ENCODE results near the gene MRPL36. TPM values are rescaled to one million over a fixed set of nuclear protein-coding genes. Genes with fewer than 3 reads are reported as not detected.
A peak's percentile ranks its signal among the peaks of the same experiment; 100 is the strongest.

MRPL36 gene
- total and polyA plus RNA-seq, 2 experiments from 2014 or later = 73.9 to 195 TPM

DNA sequence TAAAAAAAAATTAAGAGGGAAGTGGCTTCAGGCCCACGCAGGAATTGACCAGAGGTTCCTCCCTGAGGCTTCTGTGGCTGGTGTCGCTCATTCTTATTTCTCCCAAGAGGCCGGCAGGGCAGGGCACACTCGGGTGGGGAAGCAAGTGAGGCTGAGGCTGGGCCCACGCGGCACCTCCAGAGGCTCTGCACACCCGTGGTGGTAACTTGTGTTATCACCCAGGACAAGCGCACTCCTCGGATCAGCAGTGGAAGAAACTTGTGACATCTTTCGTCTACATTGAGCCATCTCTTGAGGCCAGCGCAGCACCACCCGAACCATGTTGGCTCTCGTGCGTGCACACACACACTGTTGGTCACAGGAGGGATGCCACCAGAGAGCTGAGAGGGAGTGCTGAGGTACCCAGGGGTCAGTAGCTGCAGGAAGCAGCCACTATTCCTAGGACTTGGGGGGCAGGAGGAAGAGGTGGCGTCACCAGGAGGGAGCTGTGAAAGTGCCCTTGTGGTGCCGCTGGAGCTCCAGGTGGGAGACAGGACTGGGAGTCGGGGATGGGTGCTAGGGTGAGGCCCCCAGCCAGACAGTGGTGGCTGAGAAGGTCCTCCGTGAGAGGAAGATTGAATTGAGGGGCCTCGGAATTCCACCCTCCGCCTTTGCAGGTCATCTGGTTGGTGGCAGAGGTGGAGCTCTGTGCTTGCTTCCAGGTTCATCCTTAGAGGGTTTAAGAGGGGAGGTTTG lies 8.0 kb upstream of the MRPL36 start:
- no peaks in the 10 kb centered on the region for H3K27me3 ChIP-seq
- no peak overlapping the region for H3K4me3 ChIP-seq
- TF ChIP-seq, protein P1, sequence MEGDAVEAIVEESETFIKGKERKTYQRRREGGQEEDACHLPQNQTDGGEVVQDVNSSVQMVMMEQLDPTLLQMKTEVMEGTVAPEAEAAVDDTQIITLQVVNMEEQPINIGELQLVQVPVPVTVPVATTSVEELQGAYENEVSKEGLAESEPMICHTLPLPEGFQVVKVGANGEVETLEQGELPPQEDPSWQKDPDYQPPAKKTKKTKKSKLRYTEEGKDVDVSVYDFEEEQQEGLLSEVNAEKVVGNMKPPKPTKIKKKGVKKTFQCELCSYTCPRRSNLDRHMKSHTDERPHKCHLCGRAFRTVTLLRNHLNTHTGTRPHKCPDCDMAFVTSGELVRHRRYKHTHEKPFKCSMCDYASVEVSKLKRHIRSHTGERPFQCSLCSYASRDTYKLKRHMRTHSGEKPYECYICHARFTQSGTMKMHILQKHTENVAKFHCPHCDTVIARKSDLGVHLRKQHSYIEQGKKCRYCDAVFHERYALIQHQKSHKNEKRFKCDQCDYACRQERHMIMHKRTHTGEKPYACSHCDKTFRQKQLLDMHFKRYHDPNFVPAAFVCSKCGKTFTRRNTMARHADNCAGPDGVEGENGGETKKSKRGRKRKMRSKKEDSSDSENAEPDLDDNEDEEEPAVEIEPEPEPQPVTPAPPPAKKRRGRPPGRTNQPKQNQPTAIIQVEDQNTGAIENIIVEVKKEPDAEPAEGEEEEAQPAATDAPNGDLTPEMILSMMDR (IDR thresholded peaks at IDR 0.05; ENCODE audit: low read depth, low read length) = no peak
- no peak for DNase-seq (ENCODE audit: low read depth in 1 of 2, low spot score in 1 of 2)
- peaks cover 55% of the 10 kb centered on the region for H3K36me3 ChIP-seq
- H3K4me1 ChIP-seq (ENCODE audit: low read depth) = peaks cover 30% of the 10 kb centered on the region
- no peaks in the 10 kb centered on the region for H3K9me3 ChIP-seq (ENCODE audit: low read depth)
- peak overlapping the region; percentile 27 for H3K27ac ChIP-seq

DNA sequence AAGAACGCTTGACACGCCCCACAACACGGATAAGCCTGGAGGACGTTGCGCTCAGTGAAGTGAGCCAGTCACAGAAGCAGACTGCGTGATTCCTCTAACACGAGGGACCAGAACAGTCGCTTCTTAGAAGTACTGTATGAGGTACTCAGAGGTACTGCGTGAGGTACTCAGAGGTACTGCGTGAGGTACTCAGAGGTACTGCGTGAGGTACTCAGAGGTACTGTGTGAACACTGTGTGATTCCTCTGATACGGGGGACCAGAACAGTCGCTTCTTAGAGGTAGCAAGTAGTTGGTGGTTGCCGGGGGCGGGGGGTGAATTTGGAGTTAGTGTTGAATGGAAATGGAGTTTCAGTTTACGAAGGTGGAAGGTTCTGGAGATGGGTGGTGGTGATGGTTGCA lies 7.3 kb upstream of the MRPL36 start:
- Histone ChIP-seq H3K27me3 (no peaks in the 10 kb centered on the region), H3K4me3 (no peak overlapping the region), H3K36me3 (peaks cover 57% of the 10 kb centered on the region)

DNA sequence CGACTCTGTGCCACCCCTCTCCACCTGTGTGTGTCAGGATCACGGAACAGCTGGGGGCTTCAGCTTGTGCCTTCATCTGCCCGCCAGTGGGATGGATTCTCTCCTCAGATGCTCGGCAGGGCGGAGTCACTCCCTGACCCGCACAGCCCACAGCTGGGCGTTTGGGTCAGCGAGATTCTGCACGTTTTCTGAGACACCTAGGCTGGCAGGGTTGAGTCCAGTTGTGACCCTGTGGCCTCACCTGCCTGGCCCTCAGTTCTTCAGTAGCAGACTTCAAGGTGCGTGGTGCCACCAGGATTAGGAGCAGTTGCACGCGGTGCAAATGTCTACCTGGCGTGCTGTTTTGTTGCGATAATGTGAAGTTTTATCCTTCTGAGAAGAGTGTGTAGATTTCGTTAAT lies 6.6 kb upstream of the MRPL36 start:
- TF ChIP-seq, protein P1 (IDR thresholded peaks at IDR 0.05; ENCODE audit: low read depth, low read length) = no peak
- H3K4me1 ChIP-seq (ENCODE audit: low read depth) = peaks cover 37% of the 10 kb centered on the region
- H3K4me3 ChIP-seq = no peak overlapping the region
- H3K27me3 ChIP-seq = no peaks in the 10 kb centered on the region
- DNase-seq (ENCODE audit: low read depth in 1 of 2, low spot score in 1 of 2) = no peak
- no peak overlapping the region for H3K27ac ChIP-seq
- H3K9me3 ChIP-seq (ENCODE audit: low read depth) = no peaks in the 10 kb centered on the region
- peaks cover 52% of the 10 kb centered on the region for H3K36me3 ChIP-seq

More for the DNA sequence above, 7.3 kb upstream of the MRPL36 start:
- H3K9me3 ChIP-seq (ENCODE audit: low read depth) = no peaks in the 10 kb centered on the region
- peaks cover 36% of the 10 kb centered on the region for H3K4me1 ChIP-seq (ENCODE audit: low read depth)
- no peak for DNase-seq (ENCODE audit: low read depth in 1 of 2, low spot score in 1 of 2)
- TF ChIP-seq, protein P1 (IDR thresholded peaks at IDR 0.05; ENCODE audit: low read depth, low read length) = no peak
- H3K27ac ChIP-seq = no peak overlapping the region

DNA sequence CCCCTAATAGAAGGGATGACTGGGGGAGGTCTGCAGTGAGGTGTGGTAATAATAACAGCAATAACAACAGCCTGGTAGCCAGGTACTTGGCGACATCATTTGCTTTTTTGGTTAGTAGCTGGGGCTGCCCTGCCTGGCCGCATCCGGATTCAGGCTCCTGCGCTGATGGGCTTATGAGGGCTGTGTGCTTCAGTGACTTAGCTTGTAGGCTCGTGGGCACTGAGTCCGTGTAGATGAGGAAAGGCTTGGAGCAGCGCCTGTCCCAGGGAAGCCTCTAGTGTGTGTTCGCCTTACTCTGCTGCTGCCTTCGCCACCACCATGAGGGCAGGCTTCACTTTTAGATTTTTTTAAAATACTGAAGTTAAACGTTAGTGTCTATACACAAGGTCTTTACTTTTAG lies 6.1 kb upstream of the MRPL36 start:
- Histone ChIP-seq H3K27ac (no peak overlapping the region), H3K27me3 (no peaks in the 10 kb centered on the region), H3K4me3 (no peak overlapping the region), H3K9me3 (ENCODE audit: low read depth) (no peaks in the 10 kb centered on the region), H3K4me1 (ENCODE audit: low read depth) (peaks cover 36% of the 10 kb centered on the region), H3K36me3 (peaks cover 49% of the 10 kb centered on the region)
- TF ChIP-seq, protein P1 (IDR thresholded peaks at IDR 0.05; ENCODE audit: low read depth, low read length) = no peak
- DNase-seq (ENCODE audit: low read depth in 1 of 2, low spot score in 1 of 2) = no peak

DNA sequence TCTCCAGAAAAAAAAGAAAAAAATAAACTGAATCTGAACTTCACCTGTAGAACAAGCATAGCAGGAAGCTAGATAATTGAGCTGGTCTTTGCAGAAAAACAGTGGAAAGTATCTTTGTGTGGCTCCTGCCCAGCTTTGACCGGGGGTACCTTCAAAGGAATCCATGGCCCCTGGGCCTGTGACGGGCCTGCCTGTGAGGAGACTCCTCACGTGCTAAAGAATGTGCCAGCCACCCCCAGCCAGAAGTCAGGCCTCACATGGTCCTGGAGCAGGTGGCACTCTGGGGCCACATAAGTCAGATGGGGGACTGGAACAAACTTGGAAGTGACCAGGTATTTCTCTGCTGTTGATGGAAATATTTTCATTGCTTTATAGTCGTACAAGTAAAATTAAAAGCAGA lies 5.7 kb upstream of the MRPL36 start:
- DNase-seq (ENCODE audit: low read depth in 1 of 2, low spot score in 1 of 2) = no peak
- Histone ChIP-seq H3K4me1 (ENCODE audit: low read depth) (peaks cover 36% of the 10 kb centered on the region), H3K27ac (no peak overlapping the region), H3K4me3 (no peak overlapping the region), H3K9me3 (ENCODE audit: low read depth) (no peaks in the 10 kb centered on the region), H3K27me3 (no peaks in the 10 kb centered on the region), H3K36me3 (peaks cover 48% of the 10 kb centered on the region)
- TF ChIP-seq, protein P1 (IDR thresholded peaks at IDR 0.05; ENCODE audit: low read depth, low read length) = no peak

All from cardiac muscle cell (in vitro differentiated cells and primary cell).